OCI-LY3 (cell line): ENCODE data around the gene UNC80.

Experiments
- CTCF ChIP-seq: fragments of 200-600, 300-600 bp; sonication (generic); IDR thresholded peaks from 2 replicates; pipeline ENCODE4 v1.5.1; 2014; ENCODE audit warnings: antibody characterized with exemption, low read length, low read depth
- EZH2phosphoT487 ChIP-seq: fragments of 200-600 bp; shearing (Covaris generic); IDR thresholded peaks from 2 replicates; pipeline ENCODE4 v1.6.1; 2018; ENCODE audit warnings: antibody characterized with exemption, mixed run types, low read depth

GRCh38 chr2:209741953-209742352 is 29.7 kb upstream of the UNC80 start:
- TF ChIP-seq CTCF = no peak
- no peak for TF ChIP-seq EZH2phosphoT487
